HG02623 (cell line): Measurements from ENCODE around the gene SLC1A2.

ENCODE experiments used
- ATAC-seq: cut with Tn5 transposase; IDR thresholded peaks from one replicate; pipeline ENCODE4 v1.9.1; 2021; ENCODE audit warnings: moderate library complexity; ENCODE audit not compliant: unreplicated experiment

SLC1A2 gene

GRCh38 chr11:35414311-35414710 lies 5.0 kb downstream of the SLC1A2 start:
- ATAC-seq = no peak

DNA sequence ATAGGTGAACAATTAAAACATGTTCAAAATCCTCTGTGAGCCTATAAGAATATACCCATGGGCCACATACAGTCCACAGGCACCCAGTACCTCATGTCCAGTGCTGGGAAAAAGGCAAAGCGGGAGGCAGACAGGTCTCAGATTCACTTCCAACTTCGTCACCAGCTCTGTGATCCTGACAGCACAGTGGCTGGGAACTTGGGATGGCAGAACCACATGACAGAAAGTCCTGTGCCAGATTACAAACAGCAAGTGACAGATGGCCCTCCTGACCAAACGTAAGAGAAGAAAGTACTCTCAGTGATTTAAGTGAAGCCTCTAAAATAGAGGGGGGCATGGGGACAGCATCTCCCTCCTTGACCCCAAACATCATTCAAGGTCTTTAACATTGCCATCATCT lies 5.8 kb downstream of the SLC1A2 start:
- no peak for ATAC-seq

- ATAC-seq = no peak
Measured at GRCh38 chr11:35412285-35412684, 7.1 kb downstream of the SLC1A2 start.

- ATAC-seq = no peak
Measured at GRCh38 chr11:35407041-35407440, 12.3 kb downstream of the SLC1A2 start.

DNA sequence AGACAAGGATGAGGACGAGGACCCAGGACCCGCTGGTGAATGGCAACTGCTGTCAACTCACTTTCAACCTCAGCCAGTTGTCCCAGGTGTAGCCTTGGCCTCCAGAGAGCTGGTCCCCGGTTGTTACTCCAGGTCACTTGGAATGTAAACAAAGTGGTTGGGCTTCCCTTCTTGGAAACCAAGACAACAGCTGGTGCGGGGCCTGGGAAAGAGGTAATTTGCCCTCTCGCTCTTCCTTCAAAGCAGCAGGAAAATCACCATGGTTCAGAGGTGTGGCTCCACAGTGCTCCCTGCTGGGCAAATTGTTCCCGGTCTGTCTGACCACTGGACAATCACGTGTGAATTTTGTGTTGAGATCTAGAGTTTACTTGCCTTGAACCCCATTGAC lies 15.0 kb downstream of the SLC1A2 start:
- ATAC-seq = no peak

- ATAC-seq = no peak
Measured at GRCh38 chr11:35403765-35404387, 15.5 kb downstream of the SLC1A2 start.

DNA sequence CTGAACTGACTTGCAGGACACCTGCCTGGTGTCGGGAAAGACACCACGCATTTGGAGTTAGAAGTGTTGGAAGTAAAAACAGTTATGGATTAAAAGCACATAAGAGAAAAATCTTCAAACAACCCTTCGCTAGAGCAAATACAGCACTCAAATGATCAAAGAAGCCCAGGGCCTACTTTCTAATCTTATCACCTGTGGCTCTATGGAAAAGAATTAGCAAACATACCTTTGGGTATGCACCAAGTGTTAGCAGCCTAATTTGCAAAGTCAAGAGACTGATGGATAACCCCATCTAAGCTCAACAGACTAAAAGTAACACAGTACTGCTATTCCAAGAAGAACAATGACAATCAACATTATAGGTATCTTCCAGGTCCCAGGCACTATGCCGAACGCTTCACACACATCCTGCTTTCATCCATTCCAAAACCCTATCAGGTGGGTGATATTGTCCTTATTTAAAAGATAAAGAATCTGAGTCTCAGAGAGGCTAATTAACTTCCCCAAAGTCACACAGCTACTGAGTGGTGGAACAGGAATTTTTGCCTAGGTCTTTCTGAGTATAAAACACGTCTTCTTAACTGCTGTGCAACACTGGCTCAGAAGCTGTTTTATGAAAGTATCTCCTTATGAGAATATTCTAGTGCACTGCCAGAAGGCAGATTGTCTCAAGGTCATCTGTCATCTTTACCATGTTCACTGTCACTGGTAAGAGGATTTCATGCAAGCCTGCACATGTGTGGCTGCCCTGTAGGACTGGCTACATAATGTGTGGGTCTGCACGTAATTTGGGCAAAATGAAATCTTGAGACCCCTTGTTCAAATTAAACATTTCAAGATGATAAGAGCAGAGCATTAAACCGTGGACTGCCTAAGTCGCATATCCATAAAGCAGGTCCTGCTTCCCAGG lies 16.4 kb downstream of the SLC1A2 start:
- ATAC-seq = no peak

GRCh38 chr11:35398881-35399280 lies 20.5 kb downstream of the SLC1A2 start:
- no peak for ATAC-seq

GRCh38 chr11:35394941-35395340 lies 24.4 kb downstream of the SLC1A2 start:
- no peak for ATAC-seq

DNA sequence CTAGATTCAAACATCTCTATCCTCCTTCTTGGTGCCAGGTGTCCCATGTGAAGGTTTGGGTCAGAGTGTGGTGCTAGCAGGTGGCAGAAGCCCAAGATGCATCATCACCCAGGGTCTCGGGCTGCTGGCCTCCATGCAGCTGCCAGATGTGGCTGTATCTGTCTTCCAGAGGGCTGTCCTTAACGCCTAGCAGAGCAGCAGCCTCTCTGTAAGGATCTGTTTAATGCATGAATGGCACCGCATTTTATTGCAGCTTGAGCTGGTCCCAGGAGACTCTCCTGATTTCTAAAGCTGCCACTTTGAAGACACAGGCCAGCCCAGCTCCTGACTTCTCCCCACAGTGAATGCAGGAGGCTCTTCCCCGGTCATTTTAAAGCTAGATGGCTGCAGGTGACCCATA lies 26.3 kb downstream of the SLC1A2 start:
- no peak for ATAC-seq

GRCh38 chr11:35391922-35392688 lies 27.3 kb downstream of the SLC1A2 start:
- ATAC-seq = peak; percentile 47

GRCh38 chr11:35390737-35391682 lies 28.3 kb downstream of the SLC1A2 start:
- ATAC-seq = peak; percentile 79

GRCh38 chr11:35389897-35390465 lies 29.4 kb downstream of the SLC1A2 start:
- no peak for ATAC-seq

DNA sequence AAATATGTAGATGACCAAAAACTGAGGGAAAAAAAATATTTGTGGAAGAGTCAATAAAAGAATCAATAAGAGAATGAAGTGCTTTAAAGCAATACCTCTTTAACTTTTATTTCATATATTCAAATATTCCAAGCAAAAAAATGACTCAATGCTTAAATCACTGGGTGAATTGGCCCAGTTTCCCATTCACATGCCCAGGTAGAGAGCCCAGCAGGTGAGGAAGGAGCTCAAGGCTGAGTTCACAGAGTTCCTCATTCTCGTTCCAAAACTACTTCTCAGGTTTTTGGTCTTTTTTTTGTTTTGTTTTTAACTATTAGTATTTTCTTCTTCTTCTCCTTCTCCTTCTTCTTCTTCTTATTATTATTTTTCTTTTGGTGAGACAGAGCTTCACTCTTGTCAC lies 30.2 kb downstream of the SLC1A2 start:
- no peak for ATAC-seq

- no peak for ATAC-seq
Measured at GRCh38 chr11:35388061-35388460, 31.3 kb downstream of the SLC1A2 start.

DNA sequence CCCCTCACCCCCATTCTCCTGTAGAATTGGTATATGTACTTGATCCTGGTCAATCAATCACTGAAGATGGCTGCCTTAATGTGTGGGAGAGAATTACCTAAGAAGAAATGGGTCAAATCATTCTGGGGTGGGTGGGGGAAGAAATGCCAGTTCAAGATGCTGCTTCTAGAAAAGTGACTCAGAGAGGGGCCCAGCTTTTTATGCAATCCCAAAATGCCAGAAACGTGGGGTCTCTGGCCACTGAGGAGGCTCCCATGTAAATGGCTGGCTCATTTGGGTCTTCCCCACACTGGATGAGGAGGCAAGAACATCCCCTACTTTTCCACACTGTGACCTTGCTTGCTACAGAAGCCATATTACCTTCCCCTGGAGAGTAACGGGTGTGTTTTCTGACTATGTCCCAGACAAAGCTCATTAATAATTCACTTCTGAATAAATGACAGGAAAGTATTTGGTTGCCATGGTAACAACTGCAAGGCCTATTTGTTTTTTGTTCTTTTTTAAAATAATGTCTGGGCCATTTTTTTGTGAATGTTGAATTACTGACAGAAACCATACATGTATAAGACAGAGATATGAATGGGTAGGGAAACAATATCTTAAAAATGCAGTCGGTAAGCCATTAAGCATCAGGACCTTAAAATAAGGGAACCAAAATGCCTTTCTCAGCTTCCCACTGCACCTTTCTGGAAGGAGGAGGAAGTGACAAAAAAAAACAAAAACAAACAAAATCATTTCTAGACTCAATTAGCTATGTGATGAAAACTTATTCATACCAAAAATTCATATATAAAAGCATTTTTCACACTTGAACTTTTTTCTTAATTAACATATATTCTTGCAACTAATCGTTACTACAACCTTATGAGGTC lies 32.0 kb downstream of the SLC1A2 start:
- no peak for ATAC-seq

DNA sequence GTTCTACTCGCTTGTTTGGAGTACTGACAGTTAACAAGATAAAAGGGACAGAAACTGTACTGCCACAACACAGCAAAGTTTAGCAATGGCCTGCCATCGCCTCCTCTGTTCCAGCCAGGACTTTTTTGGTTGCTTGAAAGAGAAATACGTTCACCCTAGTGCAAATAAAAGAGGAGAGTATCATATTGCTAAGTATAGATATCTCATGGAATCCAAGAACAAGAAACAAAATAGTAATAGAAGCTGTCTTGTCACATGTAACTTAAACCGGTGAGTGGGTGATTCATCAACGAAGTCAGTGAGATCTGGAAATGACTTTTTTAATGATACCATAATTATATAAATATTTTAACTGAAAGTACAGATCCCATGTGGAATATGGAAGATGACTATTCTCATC lies 35.4 kb downstream of the SLC1A2 start:
- no peak for ATAC-seq

- no peak for ATAC-seq
Measured at GRCh38 chr11:35381709-35382322, 37.5 kb downstream of the SLC1A2 start.

- no peak for ATAC-seq
Measured at GRCh38 chr11:35380603-35381002, 38.8 kb downstream of the SLC1A2 start.
